Activated CD8-positive, alpha-beta memory T cell treated with anti-CD3 and anti-CD28 coated beads for 36 hours (primary cell): ENCODE data around the gene VWF. TPM values are rescaled to one million over a fixed set of nuclear protein-coding genes. Genes with fewer than 3 reads are reported as not detected.

ENCODE experiments used
- CTCF ChIA-PET: fragments of 350-600 bp; sonication (Branson Sonifier 250); formaldehyde crosslinking; loops from one replicate; lab custom pipeline; 2021; ENCODE audit warnings: antibody characterized with exemption; lab: Charles Lee
- POLR2A ChIA-PET: fragments of 350-600 bp; sonication (Branson Sonifier 250); formaldehyde crosslinking; loops from one replicate; lab custom pipeline; 2021; ENCODE audit warnings: antibody characterized with exemption; lab: Charles Lee
- total RNA-seq, 2 experiments: library from RNA; stranded (reverse); gene quantifications; one replicate each; pipeline ENCODE4 v1.2.3, GENCODE V29; 2021

Gene VWF
- total RNA-seq, 2 experiments from 2014 or later = 0.04 TPM

DNA sequence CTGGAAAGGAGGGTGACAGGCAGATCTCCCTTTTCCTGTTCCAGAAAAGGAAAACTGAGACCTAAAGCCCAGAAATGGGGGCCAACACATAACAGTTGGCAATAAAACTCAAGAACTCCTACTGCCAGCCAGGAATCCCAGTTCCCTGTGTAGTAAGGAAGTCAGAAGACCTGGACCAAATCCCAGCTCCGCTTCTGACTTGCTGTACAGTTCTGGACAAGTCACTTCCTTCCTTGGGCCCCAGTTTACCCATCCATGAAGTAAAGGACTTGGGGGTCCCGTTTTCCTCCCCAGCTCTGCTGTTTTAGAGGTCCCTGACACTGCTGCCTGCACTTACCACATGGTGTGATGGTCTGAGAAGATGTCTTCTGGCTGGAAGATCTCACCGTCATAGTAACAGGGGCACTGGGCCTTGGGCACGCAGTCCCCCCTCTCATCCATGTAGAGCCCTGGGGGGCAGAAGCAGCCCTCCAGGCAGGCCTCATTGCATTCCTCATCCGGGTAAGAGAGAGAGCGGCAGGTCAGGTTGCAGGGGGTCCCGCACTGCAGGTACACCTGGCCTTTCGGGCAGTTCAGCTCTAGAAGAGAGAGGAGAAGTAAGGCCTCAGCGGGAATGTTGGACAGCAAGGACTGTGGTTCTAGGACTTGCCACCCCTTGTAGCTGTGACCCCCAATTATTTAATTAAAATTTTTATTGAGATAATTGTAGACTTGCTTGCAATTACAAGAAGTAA lies 72.1 kb downstream of the VWF start:
- POLR2A ChIA-PET = no interaction called here
- CTCF ChIA-PET = no interaction called here

GRCh38 chr12:6049992-6050391 lies 74.5 kb downstream of the VWF start:
- ChIA-PET POLR2A (no interaction called here), CTCF (no interaction called here)

DNA sequence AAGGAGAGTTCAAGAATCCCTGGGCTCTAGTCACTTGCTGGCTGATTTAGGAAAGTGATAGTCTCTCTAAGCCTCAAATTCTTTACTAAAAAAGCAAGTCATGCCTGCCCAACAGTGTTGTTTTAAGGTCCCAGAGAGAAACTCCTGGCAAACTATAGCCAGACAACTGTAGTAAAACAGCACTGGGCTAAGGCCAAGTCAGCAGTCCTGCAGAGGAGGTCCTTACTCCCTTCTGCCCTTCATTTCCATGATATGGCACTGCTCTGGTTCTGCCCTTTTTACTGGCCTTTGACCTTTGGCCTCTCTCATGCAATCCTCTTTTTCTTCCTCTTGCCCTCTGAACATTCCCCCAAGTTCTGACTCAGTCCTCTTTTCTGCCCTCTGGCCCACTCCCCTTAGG lies 74.9 kb downstream of the VWF start:
- ChIA-PET CTCF (no interaction called here), POLR2A (no interaction called here)

DNA sequence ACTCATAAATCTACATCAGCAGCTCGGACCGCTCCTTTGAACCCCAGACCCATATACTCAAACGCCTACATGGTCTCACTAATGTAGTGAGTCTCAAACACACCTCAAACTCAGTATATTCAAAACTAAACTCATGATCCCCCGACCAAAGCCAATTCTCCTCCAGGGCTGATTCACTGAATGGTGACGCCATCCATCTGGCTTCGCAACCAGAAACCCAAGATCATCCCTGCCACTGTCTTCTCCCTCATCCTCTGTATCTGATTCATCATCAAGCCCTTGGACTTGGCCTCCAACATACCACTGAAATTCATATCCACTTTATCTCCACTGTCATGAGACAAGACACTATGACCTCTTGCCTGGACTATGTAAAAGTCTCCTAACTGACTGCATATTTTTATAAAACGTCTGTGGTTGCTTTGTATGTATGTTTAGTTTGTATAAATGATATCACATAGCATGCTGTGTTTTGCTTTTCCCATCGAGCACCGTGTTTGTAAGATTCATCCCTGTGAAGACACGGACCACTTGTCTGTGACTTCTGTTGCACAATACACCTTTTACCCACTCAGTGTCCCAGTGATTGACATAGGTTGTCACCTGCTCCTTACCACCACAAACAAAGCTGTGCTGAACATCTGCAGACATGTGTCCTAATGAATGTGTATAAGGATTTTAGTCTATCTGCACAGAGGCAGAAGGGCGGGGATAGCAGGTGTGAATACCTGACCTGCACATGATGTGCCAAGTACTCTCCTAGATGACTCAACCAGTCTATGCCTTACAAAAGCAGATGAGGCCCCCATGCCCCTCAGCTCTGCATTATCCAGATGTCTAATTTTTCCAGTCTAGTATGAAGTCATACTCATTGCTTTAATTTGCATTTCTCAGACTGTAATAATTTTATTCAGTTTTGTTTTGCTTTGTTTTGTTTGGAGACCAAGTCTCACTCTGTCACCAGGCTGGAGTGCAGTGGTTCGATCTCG lies 76.9 kb downstream of the VWF start:
- CTCF ChIA-PET = interaction anchor here (0.6 kb wide), 1 partner anchor 174 kb away, joined by 3 read pairs; no protein-coding TSS in a partner anchor
- POLR2A ChIA-PET = no interaction called here

DNA sequence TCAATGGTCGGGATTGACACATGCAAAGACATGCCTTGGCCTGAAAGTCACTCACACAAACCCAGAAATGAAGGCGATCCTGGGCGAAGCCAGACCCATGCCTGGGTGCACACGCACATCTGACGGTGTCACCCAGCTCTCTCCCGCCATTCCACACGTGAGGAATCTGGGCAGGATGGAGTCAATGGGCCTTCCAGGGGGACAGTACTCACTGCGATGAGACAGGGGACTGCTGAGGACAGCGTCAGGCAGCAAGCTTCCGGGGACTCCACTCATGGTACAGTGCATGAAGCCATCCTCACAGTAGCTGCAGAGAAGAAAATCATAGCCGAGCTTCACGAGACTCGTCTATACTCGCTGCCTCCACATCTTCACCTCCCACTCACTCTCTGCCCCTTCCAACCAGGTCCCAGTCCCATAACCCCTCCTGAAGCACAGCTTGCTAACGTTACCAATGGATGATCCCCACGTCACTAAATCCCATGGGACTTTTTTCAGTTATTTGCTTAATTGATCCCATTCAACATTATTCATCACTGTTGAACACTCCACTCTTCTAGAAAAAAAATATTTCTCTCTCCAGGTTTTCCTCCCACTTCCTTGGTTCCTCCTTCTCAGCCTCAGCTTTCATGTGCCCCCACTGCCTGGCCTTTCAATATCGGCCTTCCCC lies 77.8 kb downstream of the VWF start:
- ChIA-PET POLR2A (no interaction called here), CTCF (no interaction called here)

- ChIA-PET CTCF (no interaction called here), POLR2A (no interaction called here)
These were observed 79.0 kb downstream of the VWF start for GRCh38 chr12:6045438-6045837.

GRCh38 chr12:6044082-6044481 lies 80.4 kb downstream of the VWF start:
- POLR2A ChIA-PET = no interaction called here
- CTCF ChIA-PET = no interaction called here

DNA sequence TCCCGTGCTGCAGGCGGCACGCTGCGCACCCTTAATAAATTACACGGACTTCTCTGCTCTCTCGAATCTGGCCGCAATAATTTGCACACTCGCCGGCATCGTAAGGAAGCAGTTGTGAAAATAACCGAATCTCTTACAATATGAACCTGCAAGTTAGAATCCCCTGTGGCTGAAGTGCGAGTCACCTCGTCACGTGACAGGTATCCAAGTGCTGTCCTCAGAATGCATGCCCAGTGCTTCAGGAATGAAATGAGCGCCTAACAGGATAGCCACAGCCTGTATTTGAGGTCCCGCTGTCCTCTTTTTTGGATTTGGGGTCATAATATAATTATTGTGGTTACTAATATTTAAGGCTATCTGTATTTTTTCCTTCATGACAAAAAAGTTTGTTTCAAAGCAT lies 82.0 kb downstream of the VWF start:
- ChIA-PET CTCF (interaction anchor here (6.0 kb wide), 1 partner anchor 51 kb away, joined by 99 read pairs; no protein-coding TSS in a partner anchor), POLR2A (no interaction called here)

DNA sequence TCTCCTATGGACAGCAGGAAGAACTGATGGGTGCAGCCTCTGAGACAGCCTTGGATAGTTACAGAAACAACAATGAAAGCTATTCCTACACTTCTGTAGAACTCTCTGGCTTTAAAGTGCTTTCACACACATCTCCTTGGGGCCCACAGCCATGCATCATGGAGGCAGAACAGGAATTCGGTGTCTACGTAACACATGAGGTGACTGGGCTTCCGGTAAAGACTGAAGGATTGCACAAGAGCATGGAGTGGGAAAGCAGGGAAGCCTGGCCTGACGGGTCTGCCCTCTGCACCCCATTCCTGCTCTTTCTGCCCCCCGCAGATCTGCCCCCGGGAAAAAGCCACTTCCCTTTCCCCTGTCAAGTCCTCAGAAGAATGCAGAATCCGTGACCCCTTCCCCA lies 82.6 kb downstream of the VWF start:
- POLR2A ChIA-PET = no interaction called here
- CTCF ChIA-PET = interaction anchor here (6.0 kb wide), 1 partner anchor 51 kb away, joined by 99 read pairs; no protein-coding TSS in a partner anchor

DNA sequence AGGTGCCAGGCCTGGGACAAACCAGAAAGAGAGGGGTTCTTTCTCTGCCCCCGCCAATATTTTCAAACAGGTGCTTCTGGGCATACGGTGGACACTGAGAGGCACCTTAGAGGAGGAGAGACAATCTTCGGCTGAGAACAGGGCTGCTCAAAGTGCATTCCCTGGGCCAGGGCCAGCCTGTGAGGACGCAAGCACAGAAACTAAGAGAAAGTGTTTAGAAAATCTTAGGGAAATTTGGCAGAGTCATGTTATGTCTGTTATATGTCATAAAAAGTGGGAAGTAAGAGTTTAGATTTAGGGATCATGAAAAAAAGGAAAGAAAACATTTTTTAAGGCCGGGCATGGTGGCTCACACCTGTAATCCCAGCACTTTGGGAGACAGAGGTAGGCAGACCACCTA lies 83.7 kb downstream of the VWF start:
- CTCF ChIA-PET = interaction anchor here (6.0 kb wide), 1 partner anchor 50 kb away, joined by 99 read pairs; no protein-coding TSS in a partner anchor
- POLR2A ChIA-PET = no interaction called here

GRCh38 chr12:6039894-6040601 lies 84.4 kb downstream of the VWF start:
- POLR2A ChIA-PET = interaction anchor here (0.6 kb wide), 1 partner anchor 59 kb away, joined by 3 read pairs; no protein-coding TSS in a partner anchor
- CTCF ChIA-PET = interaction anchor here (0.6 to 6.0 kb wide), 4 partner anchors 47 to 57 kb away, joined by 3 to 99 read pairs (median 5); no protein-coding TSS in a partner anchor

DNA sequence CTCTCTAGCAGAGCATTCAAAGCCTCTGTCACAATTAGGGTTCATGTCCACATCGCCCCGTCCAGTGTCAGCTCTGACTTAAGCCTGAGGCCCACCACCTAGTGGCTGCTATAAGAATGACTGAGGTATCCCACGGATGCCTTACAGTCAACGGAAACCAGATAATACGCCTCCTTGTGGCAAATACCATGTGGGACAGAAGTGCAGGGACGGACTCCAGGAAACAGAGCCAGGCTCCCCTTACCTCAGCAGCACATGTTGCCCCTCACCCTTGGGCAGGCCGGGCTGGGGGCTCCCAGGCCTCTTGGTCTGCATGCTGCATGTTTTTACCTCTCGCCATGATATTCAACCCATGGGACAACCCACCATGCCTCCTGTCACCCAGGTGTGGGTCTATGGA lies 86.3 kb downstream of the VWF start:
- ChIA-PET CTCF (interaction anchor here (0.7 to 6.0 kb wide), 3 partner anchors 42 to 56 kb away, joined by 3 to 99 read pairs (median 4); no protein-coding TSS in a partner anchor), POLR2A (no interaction called here)

DNA sequence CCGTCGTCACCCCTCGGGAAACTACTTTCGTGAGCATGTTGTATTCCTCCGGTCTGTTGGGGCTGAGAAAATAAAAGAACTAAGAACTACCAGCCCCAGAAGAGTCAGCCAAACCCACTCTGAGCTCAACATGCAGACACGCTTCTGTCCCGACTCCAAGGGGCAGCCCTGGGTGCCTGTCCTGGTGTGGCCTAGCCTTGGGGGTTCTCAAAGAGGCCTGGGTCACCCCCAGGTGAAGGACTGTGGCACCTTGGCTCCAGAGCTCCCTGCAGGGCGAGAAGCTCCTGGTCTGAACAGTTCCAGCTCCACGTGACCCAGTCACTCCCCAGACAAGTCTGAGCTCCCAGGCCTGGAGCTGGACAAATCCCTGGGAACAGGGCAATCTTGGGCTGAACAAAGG lies 87.0 kb downstream of the VWF start:
- ChIA-PET CTCF (interaction anchor here (0.7 to 6.0 kb wide), 3 partner anchors 42 to 55 kb away, joined by 3 to 99 read pairs (median 4); no protein-coding TSS in a partner anchor), POLR2A (no interaction called here)

DNA sequence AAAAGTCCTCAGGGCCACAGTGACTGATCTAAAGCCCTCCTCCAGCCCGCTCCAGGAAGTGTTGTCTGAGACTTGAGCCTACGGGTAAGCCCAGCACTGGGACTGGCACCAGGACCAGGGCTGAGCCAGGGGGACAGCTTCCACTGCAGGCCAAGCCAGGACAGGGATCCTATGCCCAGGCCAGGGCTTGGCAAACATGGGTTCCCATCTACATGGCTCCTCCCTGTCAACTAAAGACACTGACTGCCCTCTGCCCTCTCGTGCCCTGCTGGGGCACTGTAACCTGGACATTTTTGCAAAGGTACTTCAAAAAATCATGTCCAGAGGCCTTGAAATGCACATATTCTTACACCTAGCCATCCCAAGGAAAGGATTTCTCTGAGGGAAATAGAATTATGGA lies 88.0 kb downstream of the VWF start:
- ChIA-PET CTCF (no interaction called here), POLR2A (no interaction called here)

DNA sequence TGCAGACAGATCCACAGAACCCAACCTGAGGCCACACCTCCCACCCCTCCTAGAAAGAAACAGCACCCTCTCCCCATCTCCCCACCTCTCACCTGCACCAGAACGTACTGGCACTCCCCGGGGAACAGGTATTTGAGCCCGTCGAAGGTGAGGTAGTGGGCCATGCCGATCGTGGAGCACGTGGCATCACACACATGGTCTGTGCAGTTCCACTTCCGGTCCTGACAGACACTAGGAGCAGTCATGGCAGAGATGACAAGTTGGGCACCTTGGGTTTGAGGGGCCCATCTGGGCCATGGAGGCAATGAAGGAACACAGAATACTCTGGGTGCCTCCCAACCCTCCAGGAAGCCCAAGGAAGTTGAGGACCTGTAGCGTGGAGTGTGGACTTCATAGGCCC lies 89.9 kb downstream of the VWF start:
- ChIA-PET POLR2A (no interaction called here), CTCF (interaction anchor here (1.0 to 1.6 kb wide), 2 partner anchors 46 kb away, joined by 3 to 6 read pairs; no protein-coding TSS in a partner anchor)

GRCh38 chr12:6033546-6033945 lies 90.9 kb downstream of the VWF start:
- POLR2A ChIA-PET = no interaction called here
- CTCF ChIA-PET = interaction anchor here (1.6 kb wide), 1 partner anchor 45 kb away, joined by 6 read pairs; no protein-coding TSS in a partner anchor

DNA sequence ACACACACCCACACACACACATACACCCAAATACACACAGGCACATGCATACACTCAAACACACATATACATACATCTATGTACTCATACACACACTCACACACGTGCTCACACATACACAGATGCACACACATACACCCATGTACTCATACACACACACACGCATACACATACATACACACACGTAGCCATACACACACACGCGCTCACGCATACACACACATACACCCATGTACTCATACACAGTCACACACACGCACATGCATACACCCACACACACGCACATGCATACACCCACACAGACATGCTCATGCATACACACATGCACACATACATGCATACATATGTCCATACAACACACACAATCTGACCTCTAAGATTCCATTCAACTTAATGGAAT lies 91.7 kb downstream of the VWF start:
- ChIA-PET POLR2A (no interaction called here), CTCF (no interaction called here)

DNA sequence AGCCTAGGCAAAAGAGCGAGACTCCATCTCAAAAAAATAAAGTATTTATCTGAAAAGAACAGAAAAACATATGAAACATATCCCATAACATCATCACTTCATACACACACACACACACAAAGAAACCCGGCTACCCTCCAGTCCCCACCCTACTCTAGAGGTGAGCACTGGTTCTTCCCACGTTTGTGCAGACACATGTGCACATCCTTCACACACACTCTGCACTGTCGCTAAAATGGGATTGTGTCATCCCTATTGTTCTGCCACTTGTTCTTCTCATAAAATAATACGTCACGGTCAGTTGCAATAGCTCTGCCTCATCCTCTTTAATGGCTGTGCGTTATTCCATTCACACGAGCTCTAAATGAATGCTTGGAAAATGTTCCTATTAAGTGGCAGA lies 93.5 kb downstream of the VWF start:
- ChIA-PET POLR2A (no interaction called here), CTCF (interaction anchor here (1.5 kb wide), 1 partner anchor 43 kb away, joined by 3 read pairs; no protein-coding TSS in a partner anchor)
